T-helper 17 cell (primary cell): Measurements from ENCODE around the gene ZBTB48. TPM values are rescaled to one million over a fixed set of nuclear protein-coding genes. Genes with fewer than 3 reads are reported as not detected.

ENCODE experiments used
- ATAC-seq: fragments of 150-1000 bp; cut with Tn5 transposase; 2 replicates; pipeline ENCODE4 v1.10.0; 2021; ENCODE audit warnings: mild to moderate bottlenecking, moderate library complexity
- DNase-seq, 3 donors: peaks; one replicate each; pipeline versions ENCODE4 v3.0.0 to v3.0.0-alpha.2; 2020 to 2021
- H3K9me3 ChIP-seq: one replicate; pipeline ENCODE4 v1.7.0; 2013; ENCODE audit warnings: low read length, mild to moderate bottlenecking; ENCODE audit not compliant: control insufficient read depth, poor library complexity, severe bottlenecking
- H3K27ac Mint-ChIP-seq: one replicate; pipeline ENCODE4 v1.8.0; 2022; ENCODE audit warnings: mild to moderate bottlenecking, moderate library complexity, mixed read lengths
- H3K27me3 Mint-ChIP-seq: one replicate; pipeline ENCODE4 v1.8.0; 2022; ENCODE audit warnings: mixed read lengths
- H3K36me3 Mint-ChIP-seq: one replicate; pipeline ENCODE4 v1.8.0; 2022; ENCODE audit warnings: low read depth, mixed read lengths
- H3K4me1 Mint-ChIP-seq: one replicate; pipeline ENCODE4 v1.8.0; 2022; ENCODE audit warnings: mild to moderate bottlenecking, mixed read lengths
- H3K4me3 Mint-ChIP-seq: one replicate; pipeline ENCODE4 v1.8.0; 2022; ENCODE audit warnings: mild to moderate bottlenecking, moderate library complexity, mixed read lengths
- total RNA-seq, 4 donors: library from RNA in 2 of 4; stranded (reverse) in 2 of 4; gene quantifications; one replicate each; pipeline ENCODE4 v1.2.3 and lab custom pipeline; 2022 to 2026

The ZBTB48 gene
- total RNA-seq (10 to 100 TPM; 34.0 to 34.2 TPM), total RNA-seq (lab: John Stamatoyannopoulos, UW) (35.7 to 46.7 reads per million in 2 donors)

GRCh38 chr1:6579374-6580118 is at the start of gene ZBTB48:
Gene ZBTB48, plus strand, starts transcription at chr1:6579994. Its CDS starts 616 bp downstream, at chr1:6580610.
- Mint-ChIP-seq H3K4me1 (peaks cover 30% of the 10 kb centered on the region), H3K36me3 (no peaks in the 10 kb centered on the region), H3K27me3 (no peaks in the 10 kb centered on the region), H3K27ac (peak within 1 kb of the TSS; percentile 95), H3K4me3 (peak within 1 kb of the TSS; percentile 96)
- no peaks in the 10 kb centered on the region for H3K9me3 ChIP-seq
- DNase-seq (peak; percentile 94 to 96 (median 95)), ATAC-seq (peak; percentile 99)

DNA sequence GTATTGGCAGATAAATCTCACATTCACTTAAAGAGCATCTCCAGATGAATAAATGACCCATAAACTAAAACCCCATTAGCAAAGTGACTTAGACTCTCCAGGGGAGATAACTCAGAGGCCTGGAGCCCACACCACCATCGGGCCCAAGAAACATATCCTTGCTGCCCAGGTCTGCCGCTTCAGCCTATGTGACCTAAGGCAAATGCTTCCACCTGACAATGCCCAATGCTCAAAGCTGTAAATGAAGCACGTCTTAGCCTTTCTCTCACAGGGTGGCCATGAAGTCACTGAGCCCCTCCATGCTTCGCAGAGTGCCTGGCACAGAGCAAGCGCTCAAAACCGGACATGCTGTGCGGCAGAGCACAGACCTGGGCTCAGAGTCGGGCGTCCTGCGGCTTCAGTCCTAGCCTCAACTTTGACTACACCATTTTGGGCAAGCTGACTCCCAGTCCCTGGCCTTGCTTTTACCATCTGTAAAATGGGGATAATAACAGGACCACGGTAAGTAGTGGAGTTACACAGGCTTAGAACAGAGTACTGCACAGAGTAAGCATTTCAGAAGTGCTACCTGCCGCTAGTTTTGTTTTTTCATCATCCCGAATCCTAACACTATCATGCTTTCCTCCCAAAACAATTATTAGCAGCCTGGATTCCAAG is 49.2 kb upstream of the ZBTB48 start:
- Mint-ChIP-seq H3K27ac (no peak overlapping the region), H3K27me3 (no peaks in the 10 kb centered on the region), H3K4me1 (peaks cover 5% of the 10 kb centered on the region), H3K4me3 (no peak overlapping the region), H3K36me3 (peaks cover 2% of the 10 kb centered on the region)
- DNase-seq (no peak), ATAC-seq (no peak)
- H3K9me3 ChIP-seq, result no peaks in the 10 kb centered on the region

DNA sequence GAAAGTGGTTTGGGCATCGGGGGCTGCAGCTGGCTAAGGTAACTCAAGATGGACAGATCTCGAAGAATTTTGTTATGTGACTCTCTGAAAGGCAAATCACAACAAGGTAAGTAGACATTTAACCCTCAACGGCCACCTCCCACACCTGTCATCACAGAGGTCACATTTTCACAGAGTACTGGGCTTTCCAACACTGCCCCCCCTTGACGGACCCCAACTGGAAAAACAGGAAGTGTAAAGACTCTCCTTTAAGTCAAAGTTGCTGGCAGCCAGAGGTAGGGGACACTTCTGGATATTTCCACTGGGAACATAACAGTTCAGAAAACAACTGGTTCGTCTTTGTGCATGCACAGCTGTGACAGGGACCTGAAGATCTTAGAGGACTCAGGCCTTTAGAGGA is 47.8 kb upstream of the ZBTB48 start:
- Mint-ChIP-seq H3K4me3 (no peak overlapping the region), H3K27me3 (no peaks in the 10 kb centered on the region), H3K36me3 (peaks cover 2% of the 10 kb centered on the region), H3K27ac (no peak overlapping the region), H3K4me1 (peaks cover 5% of the 10 kb centered on the region)
- H3K9me3 ChIP-seq, result no peaks in the 10 kb centered on the region
- DNase-seq (no peak), ATAC-seq (no peak)

DNA sequence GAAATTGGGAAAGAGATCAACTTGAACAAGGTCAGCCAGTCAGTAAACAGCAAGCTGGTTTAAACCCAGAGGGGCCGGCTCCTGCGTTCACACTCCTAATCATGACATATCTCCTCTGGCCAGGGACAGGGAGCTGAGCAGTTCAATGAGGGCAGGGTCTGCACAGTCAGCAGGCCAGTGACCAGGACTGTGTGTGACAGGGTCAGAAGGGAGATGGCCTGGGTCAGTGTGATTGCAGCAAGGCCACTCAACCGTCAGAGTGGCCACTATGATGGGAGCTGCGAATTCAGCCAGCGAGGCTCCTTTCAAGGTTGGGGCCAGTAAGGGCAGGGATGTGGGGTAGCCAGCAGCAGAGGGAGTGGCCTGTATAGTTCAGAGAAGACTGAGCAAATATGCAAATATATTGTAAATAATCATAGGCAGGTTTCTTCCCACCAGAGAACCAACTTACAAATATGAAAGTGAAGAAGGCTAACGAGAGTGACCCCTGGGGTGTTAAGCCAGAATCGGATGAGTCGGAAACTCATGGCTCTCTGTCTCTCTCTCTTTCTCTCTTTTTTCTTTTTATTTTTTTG is 45.5 kb upstream of the ZBTB48 start:
- Mint-ChIP-seq H3K27me3 (no peaks in the 10 kb centered on the region), H3K4me1 (peaks cover 3% of the 10 kb centered on the region), H3K4me3 (no peak overlapping the region), H3K27ac (no peak overlapping the region), H3K36me3 (peaks cover 2% of the 10 kb centered on the region)
- no peak for ATAC-seq
- no peaks in the 10 kb centered on the region for H3K9me3 ChIP-seq
- DNase-seq, result no peak

DNA sequence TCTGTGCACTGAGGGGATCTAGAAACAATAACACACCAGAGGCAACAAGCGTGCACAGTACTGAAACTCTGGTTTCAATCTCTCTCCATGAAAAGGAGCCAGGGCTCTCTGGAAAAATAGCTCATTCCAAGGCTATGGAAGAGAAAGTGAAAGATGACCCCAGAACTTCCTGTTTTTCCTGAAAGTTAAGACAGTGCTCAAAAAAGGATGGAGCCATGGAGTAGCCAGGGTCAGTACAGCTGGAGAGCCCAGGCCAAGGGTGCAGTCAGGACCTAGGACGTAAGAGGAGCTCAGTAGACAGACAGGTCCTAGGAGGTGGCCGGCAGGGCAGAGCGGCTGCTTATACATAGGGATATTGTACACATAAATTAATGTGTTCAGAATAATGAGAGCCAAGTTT is 44.6 kb upstream of the ZBTB48 start:
- Mint-ChIP-seq H3K4me1 (peaks cover 5% of the 10 kb centered on the region), H3K4me3 (no peak overlapping the region), H3K27me3 (no peaks in the 10 kb centered on the region), H3K27ac (no peak overlapping the region), H3K36me3 (peaks cover 2% of the 10 kb centered on the region)
- DNase-seq (no peak), ATAC-seq (no peak)
- H3K9me3 ChIP-seq, result no peaks in the 10 kb centered on the region

GRCh38 chr1:6536291-6536690 is 43.5 kb upstream of the ZBTB48 start:
- no peaks in the 10 kb centered on the region for H3K27me3 Mint-ChIP-seq
- ATAC-seq (no peak), DNase-seq (no peak)
- no peaks in the 10 kb centered on the region for H3K9me3 ChIP-seq
- no peak overlapping the region for H3K27ac Mint-ChIP-seq
- no peak overlapping the region for H3K4me3 Mint-ChIP-seq
- H3K4me1 Mint-ChIP-seq, result peaks cover 5% of the 10 kb centered on the region
- peaks cover 2% of the 10 kb centered on the region for H3K36me3 Mint-ChIP-seq

GRCh38 chr1:6538956-6539355 is 40.8 kb upstream of the ZBTB48 start:
- DNase-seq (no peak), ATAC-seq (no peak)
- peaks cover 5% of the 10 kb centered on the region for H3K4me1 Mint-ChIP-seq
- H3K4me3 Mint-ChIP-seq, result no peak overlapping the region
- H3K27me3 Mint-ChIP-seq, result no peaks in the 10 kb centered on the region
- no peaks in the 10 kb centered on the region for H3K9me3 ChIP-seq
- no peaks in the 10 kb centered on the region for H3K36me3 Mint-ChIP-seq
- peak overlapping the region; percentile 27 for H3K27ac Mint-ChIP-seq

DNA sequence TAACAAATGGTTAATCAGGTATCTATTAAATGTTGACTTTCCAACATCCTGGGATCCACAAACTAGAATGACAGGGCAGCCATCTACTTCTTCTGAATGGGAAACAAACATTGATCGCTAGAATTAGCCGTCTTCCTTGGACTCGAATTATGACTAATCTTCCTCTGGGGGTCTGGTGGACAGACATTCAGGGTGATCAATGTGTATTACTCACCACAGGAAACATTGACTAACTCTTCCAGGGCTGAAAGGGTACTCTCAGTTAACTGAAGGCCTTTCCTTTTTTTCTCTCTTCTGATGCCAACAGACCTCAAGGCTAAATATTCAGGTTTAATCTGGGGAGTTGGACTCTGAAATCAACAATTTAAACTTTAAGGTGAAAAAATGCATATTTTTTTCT is 35.0 kb upstream of the ZBTB48 start:
- no peak for DNase-seq
- peak overlapping the region; percentile 84 for H3K4me3 Mint-ChIP-seq
- ATAC-seq, result no peak

GRCh38 chr1:6545276-6546112 is 34.3 kb upstream of the ZBTB48 start:
- peak overlapping the region; percentile 98 for H3K27ac Mint-ChIP-seq
- DNase-seq, result no peak
- H3K27me3 Mint-ChIP-seq, result no peaks in the 10 kb centered on the region
- H3K4me1 Mint-ChIP-seq, result peaks cover 27% of the 10 kb centered on the region
- ATAC-seq, result peak; percentile 88
- H3K4me3 Mint-ChIP-seq, result peak overlapping the region; percentile 84
- H3K36me3 Mint-ChIP-seq, result peaks cover 4% of the 10 kb centered on the region
- H3K9me3 ChIP-seq, result no peaks in the 10 kb centered on the region

More for the DNA sequence above, 35.0 kb upstream of the ZBTB48 start:
- Mint-ChIP-seq H3K27ac (peak overlapping the region; percentile 98), H3K27me3 (no peaks in the 10 kb centered on the region), H3K36me3 (peaks cover 4% of the 10 kb centered on the region), H3K4me1 (peaks cover 27% of the 10 kb centered on the region)
- H3K9me3 ChIP-seq, result no peaks in the 10 kb centered on the region

GRCh38 chr1:6546326-6546725 is 33.5 kb upstream of the ZBTB48 start:
- DNase-seq (no peak), ATAC-seq (no peak)
- Mint-ChIP-seq H3K36me3 (peaks cover 4% of the 10 kb centered on the region), H3K4me3 (peak overlapping the region; percentile 87), H3K27ac (peak overlapping the region; percentile 98), H3K4me1 (peaks cover 27% of the 10 kb centered on the region), H3K27me3 (no peaks in the 10 kb centered on the region)
- no peaks in the 10 kb centered on the region for H3K9me3 ChIP-seq

DNA sequence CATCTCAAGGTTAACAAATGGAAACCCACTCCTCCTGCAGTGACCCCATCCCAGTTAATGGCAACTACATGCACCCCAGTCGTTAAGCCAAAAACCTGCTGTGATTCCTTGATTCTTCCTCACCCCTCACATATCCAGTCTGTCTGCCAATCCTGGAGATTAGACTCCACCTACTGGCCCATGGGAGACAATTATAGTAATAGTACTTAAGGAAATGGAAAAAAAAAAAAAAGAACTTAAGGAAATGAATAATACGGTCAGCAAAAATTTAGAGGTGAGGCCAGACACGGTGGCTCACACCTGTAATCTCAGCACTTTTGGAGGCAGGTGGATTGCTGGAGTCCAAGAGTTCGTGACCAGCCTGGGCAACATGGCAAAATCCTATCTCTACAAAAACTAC is 32.5 kb upstream of the ZBTB48 start:
- Mint-ChIP-seq H3K36me3 (peaks cover 4% of the 10 kb centered on the region), H3K27ac (peak overlapping the region; percentile 98), H3K4me1 (peaks cover 27% of the 10 kb centered on the region), H3K4me3 (no peak overlapping the region), H3K27me3 (no peaks in the 10 kb centered on the region)
- ATAC-seq (no peak), DNase-seq (no peak)
- no peaks in the 10 kb centered on the region for H3K9me3 ChIP-seq

DNA sequence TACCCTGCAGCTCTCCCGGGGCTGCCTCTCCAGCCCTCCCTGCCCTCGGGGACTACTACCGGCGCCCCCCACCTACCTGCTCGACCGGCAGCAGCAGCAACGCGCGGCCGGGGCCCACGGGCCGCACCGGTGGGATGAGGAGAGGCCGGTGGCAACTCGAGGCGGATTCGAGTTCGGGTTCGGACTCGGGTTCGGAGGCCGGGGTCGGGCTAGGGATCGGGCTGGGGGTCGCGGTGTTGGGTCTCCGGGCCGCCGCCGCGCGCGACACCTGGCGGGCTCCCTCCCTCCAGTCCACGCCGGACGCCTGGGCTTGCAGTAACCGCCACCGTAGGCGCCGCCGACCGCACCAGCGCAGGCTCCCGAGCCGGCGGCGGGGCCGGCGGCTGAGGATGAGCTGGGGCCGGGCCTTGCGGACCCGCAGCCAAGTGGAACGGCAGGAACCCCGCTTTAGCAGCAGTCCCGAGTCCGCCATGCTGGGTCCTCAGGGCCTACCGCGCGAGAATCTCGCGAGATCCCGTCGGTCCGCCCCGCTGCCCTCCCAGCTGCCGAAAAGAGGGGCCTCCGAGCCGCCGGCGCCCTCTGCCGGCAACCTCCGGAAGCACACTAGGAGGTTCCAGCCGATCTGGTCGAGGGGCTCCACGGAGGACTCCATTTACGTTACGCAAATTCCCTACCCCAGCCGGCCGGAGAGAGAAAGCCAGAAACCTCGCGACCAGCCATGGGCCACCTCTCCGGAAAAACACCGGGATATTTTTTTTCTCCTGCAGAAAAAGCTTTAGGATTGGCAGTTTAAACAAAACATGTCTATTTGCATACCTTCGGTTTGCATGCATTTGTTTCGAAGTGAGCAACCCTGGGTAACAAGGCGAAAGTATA is 25.5 kb upstream of the ZBTB48 start, which contains the start of gene NOL9:
Gene NOL9, minus strand, starts transcription at position 483 of the 876 bp plus-strand sequence. Its CDS starts 11 bp downstream, at position 472.
- peak; percentile 98 for ATAC-seq

More for the DNA sequence above, 25.5 kb upstream of the ZBTB48 start, which contains the start of gene NOL9:
- Mint-ChIP-seq H3K27ac (peak within 1 kb of the TSS; percentile 72), H3K4me1 (peaks cover 2% of the 10 kb centered on the region), H3K36me3 (no peaks in the 10 kb centered on the region), H3K4me3 (peak within 1 kb of the TSS; percentile 81), H3K27me3 (no peaks in the 10 kb centered on the region)
- no peaks in the 10 kb centered on the region for H3K9me3 ChIP-seq
- peak; percentile 91 to 97 (median 91) for DNase-seq
